ENCODE data around the gene LSP1.

Gene LSP1

DNA sequence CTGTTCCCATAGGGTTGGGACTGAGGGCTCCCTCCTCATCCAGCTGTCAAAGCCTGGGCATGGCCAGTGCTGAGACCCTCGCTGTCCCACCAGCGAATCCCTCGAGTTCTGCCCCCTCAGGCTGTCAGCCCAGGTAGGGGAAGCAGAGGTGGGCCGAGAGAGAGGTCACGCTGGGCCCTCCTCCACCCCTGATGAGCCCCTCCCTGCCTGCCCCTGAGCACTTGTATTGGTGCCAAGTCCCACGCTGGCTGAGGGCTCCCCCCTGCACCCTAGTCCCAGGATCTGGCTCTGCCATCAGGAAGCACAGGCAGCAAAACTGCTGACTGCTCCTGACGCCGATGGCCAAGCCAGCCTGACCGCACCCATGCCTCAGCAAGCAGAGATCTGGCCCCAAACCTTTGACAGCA lies 35.5 kb downstream of the LSP1 start:
- TF ChIP-seq, protein P1, sequence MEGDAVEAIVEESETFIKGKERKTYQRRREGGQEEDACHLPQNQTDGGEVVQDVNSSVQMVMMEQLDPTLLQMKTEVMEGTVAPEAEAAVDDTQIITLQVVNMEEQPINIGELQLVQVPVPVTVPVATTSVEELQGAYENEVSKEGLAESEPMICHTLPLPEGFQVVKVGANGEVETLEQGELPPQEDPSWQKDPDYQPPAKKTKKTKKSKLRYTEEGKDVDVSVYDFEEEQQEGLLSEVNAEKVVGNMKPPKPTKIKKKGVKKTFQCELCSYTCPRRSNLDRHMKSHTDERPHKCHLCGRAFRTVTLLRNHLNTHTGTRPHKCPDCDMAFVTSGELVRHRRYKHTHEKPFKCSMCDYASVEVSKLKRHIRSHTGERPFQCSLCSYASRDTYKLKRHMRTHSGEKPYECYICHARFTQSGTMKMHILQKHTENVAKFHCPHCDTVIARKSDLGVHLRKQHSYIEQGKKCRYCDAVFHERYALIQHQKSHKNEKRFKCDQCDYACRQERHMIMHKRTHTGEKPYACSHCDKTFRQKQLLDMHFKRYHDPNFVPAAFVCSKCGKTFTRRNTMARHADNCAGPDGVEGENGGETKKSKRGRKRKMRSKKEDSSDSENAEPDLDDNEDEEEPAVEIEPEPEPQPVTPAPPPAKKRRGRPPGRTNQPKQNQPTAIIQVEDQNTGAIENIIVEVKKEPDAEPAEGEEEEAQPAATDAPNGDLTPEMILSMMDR (IDR thresholded peaks at IDR 0.05; ENCODE audit: low read depth, low read length): no peak

DNA sequence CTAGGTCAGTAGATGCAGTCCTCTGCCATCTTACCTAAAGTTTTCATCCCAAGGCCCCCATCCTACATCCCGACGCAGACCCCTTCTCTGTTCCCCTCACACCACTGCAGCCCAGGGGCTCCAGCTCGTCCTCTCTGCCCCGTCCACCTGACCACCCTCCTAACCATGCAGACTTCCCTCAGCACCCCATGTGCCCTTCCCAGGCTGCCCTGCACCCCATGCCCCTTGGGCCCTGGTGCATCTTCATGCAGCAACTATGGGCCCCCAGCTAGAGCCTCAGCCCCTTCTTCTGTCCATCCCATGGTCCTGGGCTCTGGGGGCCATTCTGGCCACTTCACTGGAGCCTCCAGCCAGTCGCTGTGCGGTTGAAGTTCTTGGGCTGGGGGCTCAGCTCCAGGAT lies 35.9 kb downstream of the LSP1 start:
- no peak for DNase-seq (ENCODE audit: extremely low read depth, low read depth)
- TF ChIP-seq, protein P1 (IDR thresholded peaks at IDR 0.05; ENCODE audit: low read depth, low read length): no peak

More for the DNA sequence above, 35.5 kb downstream of the LSP1 start:
- DNase-seq (ENCODE audit: extremely low read depth, low read depth): no peak

DNA sequence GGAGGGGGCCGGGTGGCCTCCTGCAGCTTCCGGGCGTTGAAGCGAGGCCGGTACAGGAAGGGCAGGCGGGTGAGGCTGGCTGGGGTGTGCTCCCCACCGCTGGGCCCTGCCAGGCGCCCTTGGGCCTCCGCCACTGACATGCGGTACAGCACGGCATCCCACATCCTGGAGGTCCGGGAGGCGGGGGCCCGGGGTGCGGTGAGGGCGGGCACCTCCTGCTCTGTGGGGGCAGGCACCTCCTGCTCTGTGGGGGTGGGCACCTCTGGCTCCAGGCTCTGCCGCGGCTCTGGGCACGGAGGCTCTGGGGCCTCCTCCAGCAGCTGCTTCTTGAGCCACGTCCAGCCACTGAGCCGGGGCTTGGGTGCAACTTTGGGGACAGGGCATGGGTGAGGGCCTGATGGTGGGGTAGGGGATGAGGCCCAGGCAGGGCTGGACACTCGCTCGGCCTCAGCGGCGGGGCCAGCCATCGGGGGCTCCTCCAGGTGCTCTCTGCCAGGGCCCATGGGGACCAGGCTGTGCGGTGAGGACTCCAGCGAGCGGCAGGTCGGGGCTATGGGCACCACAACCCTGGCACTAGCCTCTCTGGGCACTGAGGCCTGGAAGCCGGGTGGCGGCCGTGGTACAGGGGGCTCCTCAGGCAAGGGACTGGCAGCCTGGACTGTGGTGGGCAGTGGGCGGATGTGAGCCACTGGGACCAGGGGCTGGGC lies 36.5 kb downstream of the LSP1 start:
- DNase-seq (ENCODE audit: extremely low read depth, low read depth): no peak
- TF ChIP-seq, protein P1 (IDR thresholded peaks at IDR 0.05; ENCODE audit: low read depth, low read length): no peak

DNA sequence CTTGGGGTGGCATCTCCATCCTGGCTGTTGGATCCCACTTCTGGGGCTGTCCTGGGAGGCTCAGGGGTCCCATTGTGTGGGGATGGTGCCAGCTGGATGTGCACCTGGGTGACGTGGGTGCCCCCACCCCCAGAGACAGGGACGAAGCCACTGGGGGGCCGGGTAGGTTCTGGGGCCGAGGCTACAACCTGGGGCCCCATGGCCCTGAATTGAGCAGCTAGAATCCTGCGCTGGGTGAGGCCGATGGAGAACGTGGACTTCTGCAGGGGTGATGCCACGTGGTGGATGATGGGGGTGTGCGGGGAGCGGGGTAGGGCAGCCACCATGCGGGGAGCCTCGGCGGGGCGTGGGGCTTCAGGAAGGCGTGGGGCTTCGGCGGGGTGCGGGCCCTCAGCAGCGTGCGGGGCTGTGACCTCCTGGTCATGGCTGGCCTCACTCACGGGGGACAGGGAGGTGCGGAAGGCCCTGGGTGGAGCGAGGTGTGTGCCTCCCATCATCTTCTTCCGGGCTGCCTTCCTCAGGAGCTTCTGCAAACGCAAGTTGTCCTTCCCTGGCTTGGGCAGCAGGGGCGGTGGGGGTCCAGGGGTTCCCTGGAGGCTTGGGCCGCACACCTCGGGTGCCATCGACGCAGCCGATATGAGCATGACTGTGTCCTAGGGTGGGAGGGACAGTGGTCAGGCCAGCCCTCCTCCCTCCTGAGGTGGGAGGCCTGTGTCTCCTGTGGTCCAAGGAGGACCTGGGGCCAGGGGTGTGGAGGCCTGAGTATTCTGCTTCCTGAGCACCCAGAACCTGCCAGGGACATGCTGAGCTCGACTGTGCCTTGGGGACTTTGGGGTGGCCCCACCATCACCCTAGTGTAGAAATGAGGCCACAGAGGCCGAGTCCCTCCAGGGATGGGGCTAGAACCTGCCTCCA lies 37.3 kb downstream of the LSP1 start:
- no peak for DNase-seq (ENCODE audit: extremely low read depth, low read depth)
- TF ChIP-seq, protein P1 (IDR thresholded peaks at IDR 0.05; ENCODE audit: low read depth, low read length): no peak

DNA sequence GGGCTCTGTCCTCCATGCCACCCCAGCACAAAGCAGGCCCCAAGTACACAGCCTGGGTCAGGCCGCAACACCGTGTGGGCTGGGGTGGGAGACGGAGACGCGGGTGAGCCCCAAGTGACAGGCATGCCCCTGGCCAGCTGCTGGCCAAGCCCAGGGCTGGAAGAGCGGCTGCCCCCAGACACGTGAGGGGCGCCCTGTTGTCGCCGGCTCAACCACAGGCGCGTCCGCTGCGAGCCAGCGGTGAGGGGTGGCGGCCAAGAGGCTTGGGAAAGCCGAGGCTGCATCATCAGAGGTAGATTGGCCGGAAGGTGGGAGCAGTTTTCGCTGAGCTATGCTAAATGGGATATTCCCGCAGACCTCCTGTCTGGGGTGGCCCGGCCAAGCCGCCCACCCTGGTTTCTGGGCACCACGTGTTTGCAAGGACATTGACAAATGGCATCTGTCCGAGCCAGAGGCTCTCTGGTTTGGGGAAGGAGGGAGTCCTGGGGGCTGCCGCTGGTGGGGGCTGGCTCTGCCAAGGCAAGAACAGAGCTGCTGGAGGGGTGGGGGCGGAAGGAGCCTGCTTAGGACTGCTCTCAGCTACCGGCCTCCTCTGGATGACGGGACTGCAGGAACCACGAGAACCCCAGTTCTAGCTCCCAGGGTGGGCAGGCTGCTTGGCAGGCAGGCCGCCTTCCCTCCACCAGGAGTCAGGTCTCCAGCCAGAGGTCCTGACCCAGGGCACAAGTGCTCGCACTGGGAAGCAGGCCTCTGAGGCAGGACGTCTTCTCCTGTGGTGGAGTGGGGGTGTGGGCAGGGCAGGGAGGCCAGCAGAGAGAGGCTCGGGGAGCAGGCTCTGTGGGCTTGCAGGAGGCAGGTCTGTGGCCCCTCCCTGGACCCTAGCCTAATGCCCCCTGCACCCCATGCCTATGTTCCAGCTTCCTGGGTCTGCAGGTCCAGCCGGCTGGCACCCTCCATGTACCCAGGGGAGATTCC lies 38.3 kb downstream of the LSP1 start:
- DNase-seq (ENCODE audit: extremely low read depth, low read depth): no peak
- TF ChIP-seq, protein P1 (IDR thresholded peaks at IDR 0.05; ENCODE audit: low read depth, low read length): no peak

DNA sequence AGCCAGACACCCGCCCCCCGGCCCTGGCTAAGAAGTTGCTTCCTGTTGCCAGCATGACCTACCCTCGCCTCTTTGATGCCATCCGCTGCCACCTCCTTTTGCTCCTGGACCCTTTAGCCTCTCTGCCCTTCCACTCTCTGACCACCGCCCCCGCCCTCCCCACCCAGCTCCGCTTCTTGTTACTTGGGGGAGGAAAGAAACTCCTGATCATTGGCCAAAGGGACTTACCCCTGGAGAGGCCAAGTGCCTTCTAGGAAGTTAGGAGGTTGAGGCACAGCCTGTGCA lies 38.9 kb downstream of the LSP1 start, which contains the start of gene PRR33:
PRR33 (minus strand) TSS at position 65 of the 285 bp plus-strand sequence. CDS start 1,311 bp downstream, outside the sequence.
- no peak for DNase-seq (ENCODE audit: extremely low read depth, low read depth)
- TF ChIP-seq, protein P1 (IDR thresholded peaks at IDR 0.05; ENCODE audit: low read depth, low read length): no peak

All from AG09319 (cell line).